GM12801 (cell line): ENCODE results near the gene PRPF6.

Experiments used
- CTCF ChIP-seq: IDR thresholded peaks from one replicate; pipeline ENCODE4 v1.5.1; 2011; ENCODE audit warnings: control low read depth; ENCODE audit not compliant: insufficient read length; ENCODE audit errors: extremely low read depth

The PRPF6 gene

GRCh38 chr20:63955281-63955826, 25.6 kb upstream of the PRPF6 start:
- TF ChIP-seq CTCF = no peak

DNA sequence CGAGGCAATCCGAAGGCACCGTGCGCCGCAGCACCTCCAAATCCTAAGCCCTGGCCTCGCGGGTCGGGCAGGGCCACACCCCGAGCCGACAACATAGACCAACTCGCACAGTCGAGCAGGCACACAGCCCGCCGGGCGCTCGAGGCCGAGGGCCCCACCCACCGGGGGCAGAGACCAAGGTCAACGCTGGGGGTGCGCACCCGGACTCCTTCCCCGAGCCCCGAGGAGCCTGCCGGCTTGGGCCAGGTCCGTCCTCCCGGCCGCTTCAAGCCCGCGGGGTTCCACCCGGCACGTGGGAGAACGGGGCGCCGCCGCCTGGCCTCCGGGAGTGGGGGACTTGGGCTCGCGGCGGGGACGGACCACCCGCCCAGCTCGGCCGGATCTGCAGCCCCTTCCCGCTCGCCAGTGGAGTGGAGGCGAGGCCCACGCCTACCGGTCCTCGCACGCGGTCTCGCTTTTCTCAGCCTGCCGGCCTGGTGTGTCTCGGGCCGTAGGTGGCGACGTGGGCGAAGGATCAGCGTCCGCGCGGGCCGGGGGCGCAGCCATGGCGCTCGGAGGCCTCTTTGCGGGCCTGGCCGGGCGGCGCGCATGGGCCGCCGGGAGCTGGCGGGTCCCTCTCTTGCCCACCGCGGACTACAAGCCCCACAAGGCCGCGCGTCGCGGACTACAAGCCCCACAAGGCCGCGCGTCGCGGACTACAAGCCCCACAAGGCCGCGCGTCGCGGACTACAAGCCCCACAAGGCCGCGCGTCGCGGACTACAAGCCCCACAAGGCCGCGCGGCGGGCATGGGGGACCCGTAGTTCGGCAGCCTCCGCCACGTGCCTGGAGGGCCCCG, 24.9 kb upstream of the PRPF6 start, which contains the start of gene UCKL1:
Gene UCKL1, minus strand, starts transcription at position 590 of the 837 bp plus-strand sequence. Its CDS starts 44 bp downstream, at position 546.
- no peak for TF ChIP-seq CTCF

DNA sequence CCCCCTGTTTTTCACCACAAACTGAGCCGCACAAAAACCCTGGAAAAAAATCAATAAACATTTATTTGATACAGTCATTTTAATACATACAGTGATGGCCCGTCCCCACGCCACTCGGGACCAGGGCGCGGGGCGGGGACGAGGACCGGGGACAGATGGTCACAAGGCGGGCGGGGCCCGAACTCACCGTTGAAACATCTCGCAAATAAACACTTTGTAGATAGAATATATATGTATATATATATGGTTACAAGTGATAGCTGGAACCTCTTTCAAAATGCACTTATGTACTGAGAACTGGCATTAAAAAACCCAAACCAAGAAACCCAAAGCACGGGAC, 24.3 kb upstream of the PRPF6 start:
- no peak for TF ChIP-seq CTCF

- TF ChIP-seq CTCF = no peak
Measured at GRCh38 chr20:63957004-63957689, 23.8 kb upstream of the PRPF6 start.

- no peak for TF ChIP-seq CTCF
Measured at GRCh38 chr20:63957690-63958441, 23.1 kb upstream of the PRPF6 start.

DNA sequence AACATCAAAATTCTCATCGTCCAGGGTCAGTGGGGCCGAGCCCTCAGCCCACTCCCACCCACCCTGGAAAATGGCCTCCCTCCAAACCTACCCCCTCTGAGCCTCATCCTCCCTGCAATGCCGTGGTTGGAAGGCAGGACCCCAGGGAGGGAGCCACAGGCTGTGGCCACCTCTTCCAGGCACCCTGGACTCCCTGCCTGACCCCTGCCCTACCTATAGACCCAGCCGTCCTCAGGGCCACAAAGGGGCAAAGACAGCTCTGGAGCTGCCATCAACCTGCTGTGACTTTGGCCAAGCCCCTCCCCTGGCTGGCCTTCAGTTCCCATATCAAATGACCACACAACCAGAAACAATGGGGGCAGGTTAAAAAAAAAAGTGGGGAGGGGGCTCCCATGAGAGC, 22.5 kb upstream of the PRPF6 start:
- no peak for TF ChIP-seq CTCF
